GM12878 (cell line): Measurements from ENCODE around the gene LCLAT1. TPM values are rescaled to one million over a fixed set of nuclear protein-coding genes. Genes with fewer than 3 reads are reported as not detected.

Source experiments
- ATAC-seq: fragments of 200-7000 bp; cut with Tn5 transposase; 3 replicates; pipeline ENCODE4 v1.9.1; 2020; ENCODE audit warnings: mild to moderate bottlenecking, moderate library complexity
- BruUV-seq: library from RNA; stranded (reverse); fragments of 400-500 nt; replicated peaks from 2 replicates; lab custom pipeline; 2021; lab: Mats Ljungman, UMichigan
- CTCF ChIA-PET: fragments of 300-600 bp; sonication (Branson Sonifier 250); formaldehyde crosslinking; extraction: SDS; loops from one replicate; lab custom pipeline; 2021; ENCODE audit warnings: inconsistent platforms; lab: Yijun Ruan, JAX
- POLR2A ChIA-PET: fragments of 350-600 bp; formaldehyde crosslinking; extraction: SDS; loops from one replicate; lab custom pipeline; 2021; ENCODE audit warnings: inconsistent platforms; lab: Charles Lee
- RAD21 ChIA-PET: fragments of 300-600 bp; sonication (Branson Sonifier 250); formaldehyde crosslinking; loops from one replicate; lab custom pipeline; 2023; ENCODE audit warnings: antibody characterized with exemption; ENCODE audit not compliant: unreplicated experiment; lab: Charles Lee
- SMC1A ChIA-PET: fragments of 300-600 bp; sonication (Branson Sonifier 250); formaldehyde crosslinking; loops from one replicate; lab custom pipeline; 2023; ENCODE audit not compliant: unreplicated experiment, uncharacterized antibody; lab: Charles Lee
- DNase-seq: peaks from one replicate; pipeline ENCODE4 v3.0.0-alpha.2; 2011; ENCODE audit warnings: low read depth, low spot score
- FAIRE-seq: peaks from 3 replicates; lab custom pipeline; 2011; peaks lifted over from hg19 to GRCh38; lab: Jason Lieb, UNC
- H2AFZ ChIP-seq: 2 replicates; pipeline ENCODE4 v1.6.0; 2011; ENCODE audit warnings: low read depth, low read length, control low read depth; ENCODE audit not compliant: control insufficient read depth
- H3K27ac ChIP-seq: 2 replicates; pipeline ENCODE4 v1.5.1; 2011; ENCODE audit warnings: control low read depth; ENCODE audit not compliant: control insufficient read depth, insufficient read depth
- H3K27me3 ChIP-seq, 2 experiments: replicated peaks in 1 of 2; 2 replicates each; pipeline versions ENCODE4 v1.6.0 to v1.6.1; 2011; ENCODE audit warnings: low read length in 1 of 2; ENCODE audit not compliant: control insufficient read depth in 2 of 2, insufficient read depth in 2 of 2
- H3K36me3 ChIP-seq, 2 experiments: 2 replicates each; pipeline ENCODE4 v1.5.1; 2011; ENCODE audit warnings: low read length in 1 of 2; ENCODE audit not compliant: control insufficient read depth in 2 of 2, insufficient read depth in 2 of 2
- H3K4me1 ChIP-seq: 2 replicates; pipeline ENCODE4 v1.6.1; 2011; ENCODE audit warnings: mild to moderate bottlenecking, low read length, moderate library complexity, mixed read lengths; ENCODE audit not compliant: control insufficient read depth, insufficient read depth
- H3K4me2 ChIP-seq: 2 replicates; pipeline ENCODE4 v1.6.0; 2011; ENCODE audit warnings: control low read depth; ENCODE audit not compliant: control insufficient read depth, insufficient read depth
- H3K4me3 ChIP-seq: fragments of 200-600 bp; sonication (generic); 2 replicates; pipeline ENCODE4 v1.5.1; 2016
- H3K79me2 ChIP-seq: 2 replicates; pipeline ENCODE4 v1.6.0; 2011; ENCODE audit warnings: low read length; ENCODE audit not compliant: control insufficient read depth, insufficient read depth
- H3K9ac ChIP-seq: 2 replicates; pipeline ENCODE4 v1.8.0; 2011; ENCODE audit warnings: low read length, control low read depth, mixed read lengths; ENCODE audit not compliant: control insufficient read depth, insufficient read depth
- H3K9me3 ChIP-seq: replicated peaks from 3 replicates; pipeline ENCODE4 v1.5.1; 2011; ENCODE audit warnings: mild to moderate bottlenecking, low read length; ENCODE audit not compliant: control insufficient read depth, insufficient read depth
- H4K20me1 ChIP-seq: 2 replicates; pipeline ENCODE4 v1.6.0; 2011; ENCODE audit not compliant: control insufficient read depth, insufficient read depth
- BCL11A ChIP-seq: IDR thresholded peaks from 2 replicates; pipeline ENCODE4 v1.6.1; 2011; ENCODE audit warnings: low read depth, low read length
- CBX3 ChIP-seq: fragments of 200-600 bp; sonication (generic); IDR thresholded peaks from 2 replicates; pipeline ENCODE4 v1.6.1; 2016; ENCODE audit warnings: low read depth, borderline replicate concordance
- HDAC6 ChIP-seq: fragments of 200-600 bp; sonication (generic); IDR thresholded peaks from one replicate; pipeline ENCODE4 v1.8.0; 2017; ENCODE audit warnings: antibody characterized with exemption; ENCODE audit not compliant: unreplicated experiment
- KDM1A ChIP-seq: fragments of 200-600 bp; sonication (generic); IDR thresholded peaks from 2 replicates; pipeline ENCODE4 v1.6.1; 2016; ENCODE audit warnings: borderline replicate concordance
- NFXL1 ChIP-seq: fragments of 450-650 bp; IDR thresholded peaks from 2 replicates; pipeline ENCODE4 v1.6.1; 2017; ENCODE audit warnings: antibody characterized with exemption, mild to moderate bottlenecking, borderline replicate concordance
- RAD21 ChIP-seq: IDR thresholded peaks from 2 replicates; pipeline ENCODE4 v1.6.1; 2011; ENCODE audit warnings: mild to moderate bottlenecking, low read depth, low read length, moderate library complexity; ENCODE audit not compliant: insufficient read depth
- REST ChIP-seq: IDR thresholded peaks from 2 replicates; pipeline ENCODE4 v1.6.1; 2012; ENCODE audit warnings: mild to moderate bottlenecking, low read depth, low read length
- TBL1XR1 ChIP-seq: IDR thresholded peaks from 2 replicates; pipeline ENCODE4 v1.6.1; 2012; ENCODE audit warnings: low read depth, low read length, improper control_type of control experiment
- ZZZ3 ChIP-seq: IDR thresholded peaks from 2 replicates; pipeline ENCODE4 v1.6.1; 2011; ENCODE audit warnings: low read depth; ENCODE audit not compliant: control insufficient read depth, insufficient read length
- in situ Hi-C: fragments of 300-500 bp; cut with MboI; formaldehyde crosslinking; loops from 9 replicates; pipeline ENCODE4 v1.14.3; 2018; ENCODE audit warnings: mixed read lengths
- intact Hi-C: fragments of 100-400 bp; cut with micrococcal nuclease; formaldehyde crosslinking; loops from one replicate; pipeline ENCODE4 v1.14.2; 2022; ENCODE audit not compliant: unreplicated experiment
- polyA plus RNA-seq, 11 experiments: library from polyadenylated mRNA; depleted of rRNA in 4 of 11; unstranded in 6 of 11; stranded (reverse) in 5 of 11; fragments of >200 nt; fragmentation: Nextera tagmentation in 4 of 11; fragmentation: Illumina TruSeq in 1 of 11; extraction: Ambion mirVana in 4 of 11; extraction: Trizol in 1 of 11; gene quantifications; 1 replicate in 1 of 11; 2 replicates in 10 of 11; pipeline versions ENCODE4 v1.2.1 to v1.2.3, GENCODE V29; 2011 to 2016; ENCODE audit warnings: inconsistent platforms in 2 of 11, missing spikeins in 2 of 11, low read depth in 1 of 11
- total RNA-seq, 4 experiments: library from RNA; depleted of rRNA in 3 of 4; stranded (reverse); fragments of >200 nt in 3 of 4; fragmentation: Illumina TruSeq in 1 of 4; extraction: Trizol in 1 of 4; gene quantifications; 2 replicates each; pipeline versions ENCODE4 v1.2.1 to v1.2.3, GENCODE V29; 2013 to 2021
- TF ChIP-seq, protein P1 (sequence below): fragments of 450-650 bp; IDR thresholded peaks from 2 replicates; pipeline ENCODE4 v1.6.1; 2016; ENCODE audit warnings: mild to moderate bottlenecking
- TF ChIP-seq, protein P2 (sequence below): fragments of 450-650 bp; IDR thresholded peaks from 2 replicates; pipeline ENCODE4 v1.6.1; 2018; ENCODE audit warnings: mild to moderate bottlenecking, low read depth, moderate library complexity; ENCODE audit not compliant: partially characterized antibody
- TF ChIP-seq, protein P3 (sequence below): fragments of 150-350 bp; IDR thresholded peaks from 2 replicates; pipeline ENCODE4 v1.6.1; 2014; ENCODE audit warnings: mild to moderate bottlenecking, low read depth, low read length

The LCLAT1 gene
- total and polyA plus RNA-seq, 10 of the 15 experiments (the other 5 are each of a cell fraction or from before 2014, with no cell fraction given) = 8.1 to 33.0 (median 15.9) TPM

DNA sequence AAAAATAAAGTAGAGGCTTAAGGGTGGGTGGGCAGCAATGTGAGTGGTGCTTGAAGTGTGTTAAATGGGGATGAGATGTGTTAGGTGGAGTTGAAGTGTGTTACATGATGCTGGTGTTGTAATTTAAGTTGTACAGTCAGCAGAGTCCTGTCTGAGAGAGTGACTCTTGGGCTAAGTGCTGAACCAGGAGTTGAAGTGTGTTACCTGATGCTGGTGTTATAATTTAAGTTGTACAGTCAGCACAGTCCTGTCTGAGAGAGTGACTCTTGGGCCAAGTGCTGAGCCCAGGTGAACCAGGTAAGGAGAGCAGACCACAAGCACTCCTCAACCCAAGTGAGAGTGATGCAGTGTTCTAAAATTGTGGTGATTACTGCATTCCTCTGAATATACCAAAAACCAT is 40.6 kb downstream of the LCLAT1 start:
- FAIRE-seq (no peak), ATAC-seq (no peak; the same call in 1 of the 3 replicates), DNase-seq (no peak)
- Histone ChIP-seq H2AFZ (no peak overlapping the region), H4K20me1 (no peaks in the 10 kb centered on the region), H3K27me3 (no peaks in the 10 kb centered on the region), H3K9me3 (no peaks in the 10 kb centered on the region; the same call in 2 of the 3 replicates), H3K4me1 (peaks cover 6% of the 10 kb centered on the region), H3K79me2 (peaks cover 2% of the 10 kb centered on the region), H3K36me3 (no peaks in the 10 kb centered on the region), H3K4me3 (no peak overlapping the region), H3K27ac (no peak overlapping the region), H3K9ac (no peak overlapping the region), H3K4me2 (no peak overlapping the region)
- intact Hi-C loops = loop anchor here (10.0 kb wide), 1 partner anchor 253 kb away; the partner anchor contains the start of gene LBH
- no TSS peak for BruUV-seq
- ChIA-PET CTCF (interaction anchor here (0.9 to 1.7 kb wide), 4 partner anchors 10 to 280 kb away, joined by 3 to 9 read pairs (median 4); no protein-coding TSS in a partner anchor), POLR2A (interaction anchor here (0.9 kb wide), 1 partner anchor 255 kb away, joined by 3 read pairs; no protein-coding TSS in a partner anchor), SMC1A (interaction anchor here (0.6 to 1.7 kb wide), 7 partner anchors 32 to 323 kb away, joined by 3 to 4 read pairs (median 3); no protein-coding TSS in a partner anchor), RAD21 (interaction anchor here (1.3 kb wide), 1 partner anchor 11 kb away, joined by 4 read pairs; no protein-coding TSS in a partner anchor)
- in situ Hi-C loops = no loop called here
- TF ChIP-seq TBL1XR1 = no peak
- TF ChIP-seq NFXL1 = no peak
- TF ChIP-seq, protein P1, sequence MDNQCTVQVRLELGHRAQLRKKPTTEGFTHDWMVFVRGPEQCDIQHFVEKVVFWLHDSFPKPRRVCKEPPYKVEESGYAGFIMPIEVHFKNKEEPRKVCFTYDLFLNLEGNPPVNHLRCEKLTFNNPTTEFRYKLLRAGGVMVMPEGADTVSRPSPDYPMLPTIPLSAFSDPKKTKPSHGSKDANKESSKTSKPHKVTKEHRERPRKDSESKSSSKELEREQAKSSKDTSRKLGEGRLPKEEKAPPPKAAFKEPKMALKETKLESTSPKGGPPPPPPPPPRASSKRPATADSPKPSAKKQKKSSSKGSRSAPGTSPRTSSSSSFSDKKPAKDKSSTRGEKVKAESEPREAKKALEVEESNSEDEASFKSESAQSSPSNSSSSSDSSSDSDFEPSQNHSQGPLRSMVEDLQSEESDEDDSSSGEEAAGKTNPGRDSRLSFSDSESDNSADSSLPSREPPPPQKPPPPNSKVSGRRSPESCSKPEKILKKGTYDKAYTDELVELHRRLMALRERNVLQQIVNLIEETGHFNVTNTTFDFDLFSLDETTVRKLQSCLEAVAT = no peak
- TF ChIP-seq HDAC6 = no peak
- TF ChIP-seq, protein P2, sequence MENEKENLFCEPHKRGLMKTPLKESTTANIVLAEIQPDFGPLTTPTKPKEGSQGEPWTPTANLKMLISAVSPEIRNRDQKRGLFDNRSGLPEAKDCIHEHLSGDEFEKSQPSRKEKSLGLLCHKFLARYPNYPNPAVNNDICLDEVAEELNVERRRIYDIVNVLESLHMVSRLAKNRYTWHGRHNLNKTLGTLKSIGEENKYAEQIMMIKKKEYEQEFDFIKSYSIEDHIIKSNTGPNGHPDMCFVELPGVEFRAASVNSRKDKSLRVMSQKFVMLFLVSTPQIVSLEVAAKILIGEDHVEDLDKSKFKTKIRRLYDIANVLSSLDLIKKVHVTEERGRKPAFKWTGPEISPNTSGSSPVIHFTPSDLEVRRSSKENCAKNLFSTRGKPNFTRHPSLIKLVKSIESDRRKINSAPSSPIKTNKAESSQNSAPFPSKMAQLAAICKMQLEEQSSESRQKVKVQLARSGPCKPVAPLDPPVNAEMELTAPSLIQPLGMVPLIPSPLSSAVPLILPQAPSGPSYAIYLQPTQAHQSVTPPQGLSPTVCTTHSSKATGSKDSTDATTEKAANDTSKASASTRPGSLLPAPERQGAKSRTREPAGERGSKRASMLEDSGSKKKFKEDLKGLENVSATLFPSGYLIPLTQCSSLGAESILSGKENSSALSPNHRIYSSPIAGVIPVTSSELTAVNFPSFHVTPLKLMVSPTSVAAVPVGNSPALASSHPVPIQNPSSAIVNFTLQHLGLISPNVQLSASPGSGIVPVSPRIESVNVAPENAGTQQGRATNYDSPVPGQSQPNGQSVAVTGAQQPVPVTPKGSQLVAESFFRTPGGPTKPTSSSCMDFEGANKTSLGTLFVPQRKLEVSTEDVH = no peak
- TF ChIP-seq BCL11A = no peak
- no peak for TF ChIP-seq CBX3
- TF ChIP-seq REST = no peak
- TF ChIP-seq ZZZ3 = no peak
- TF ChIP-seq, protein P3, sequence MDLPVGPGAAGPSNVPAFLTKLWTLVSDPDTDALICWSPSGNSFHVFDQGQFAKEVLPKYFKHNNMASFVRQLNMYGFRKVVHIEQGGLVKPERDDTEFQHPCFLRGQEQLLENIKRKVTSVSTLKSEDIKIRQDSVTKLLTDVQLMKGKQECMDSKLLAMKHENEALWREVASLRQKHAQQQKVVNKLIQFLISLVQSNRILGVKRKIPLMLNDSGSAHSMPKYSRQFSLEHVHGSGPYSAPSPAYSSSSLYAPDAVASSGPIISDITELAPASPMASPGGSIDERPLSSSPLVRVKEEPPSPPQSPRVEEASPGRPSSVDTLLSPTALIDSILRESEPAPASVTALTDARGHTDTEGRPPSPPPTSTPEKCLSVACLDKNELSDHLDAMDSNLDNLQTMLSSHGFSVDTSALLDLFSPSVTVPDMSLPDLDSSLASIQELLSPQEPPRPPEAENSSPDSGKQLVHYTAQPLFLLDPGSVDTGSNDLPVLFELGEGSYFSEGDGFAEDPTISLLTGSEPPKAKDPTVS = no peak
- no peak for TF ChIP-seq KDM1A
- TF ChIP-seq RAD21 = no peak
